ENCODE measurements around the gene CDIPT. TPM values are rescaled to one million over a fixed set of nuclear protein-coding genes. Genes with fewer than 3 reads are reported as not detected.

CDIPT gene
- total RNA-seq, 1 donor from 2014 or later, result 88.1 TPM

- peaks cover 3% of the 10 kb centered on the region for H3K4me1 ChIP-seq (ENCODE audit: insufficient read depth, low read length)
- peaks cover 2% of the 10 kb centered on the region for H3K36me3 Mint-ChIP-seq (ENCODE audit: low read depth, unreplicated experiment)
- H3K36me3 ChIP-seq (ENCODE audit: insufficient read depth, low read length), result peaks cover 5% of the 10 kb centered on the region
- no peak for TF ChIP-seq EZH2 (IDR thresholded peaks at IDR 0.05; ENCODE audit: insufficient read depth, low read length)
- TF ChIP-seq CTCF (IDR thresholded peaks at IDR 0.05; ENCODE audit: insufficient read depth, low read depth, low read length), result no peak
- H4K20me1 ChIP-seq (ENCODE audit: insufficient read depth, low read length), result peaks cover 12% of the 10 kb centered on the region
- no peaks in the 10 kb centered on the region for H3K27me3 Mint-ChIP-seq (ENCODE audit: low read depth, unreplicated experiment)
- DNase-seq (ENCODE audit: low read depth) (peak; percentile 22), FAIRE-seq (no peak)
- H3K4me1 Mint-ChIP-seq (ENCODE audit: low read depth, unreplicated experiment), result peaks cover 8% of the 10 kb centered on the region
- H3K9me3 ChIP-seq (ENCODE audit: insufficient read depth, low read depth, low read length), result no peaks in the 10 kb centered on the region
- H3K27ac ChIP-seq (ENCODE audit: low read depth, low read length), result no peak overlapping the region
- H3K4me3 Mint-ChIP-seq (ENCODE audit: unreplicated experiment), result no peak overlapping the region
- no peak overlapping the region for H3K9ac ChIP-seq (ENCODE audit: low read length)
- no peak overlapping the region for H3K27ac Mint-ChIP-seq (ENCODE audit: unreplicated experiment)
- H2AFZ ChIP-seq (ENCODE audit: low read depth, low read length), result no peak overlapping the region
- no peaks in the 10 kb centered on the region for H3K27me3 ChIP-seq (ENCODE audit: insufficient read depth, low read length)
- no peak overlapping the region for H3K4me2 ChIP-seq (ENCODE audit: low read length)
- H3K4me3 ChIP-seq (ENCODE audit: insufficient read depth, low read depth, low read length), result no peak overlapping the region
- H3K79me2 ChIP-seq (ENCODE audit: insufficient read depth, low read length), result no peaks in the 10 kb centered on the region
- H3K9me3 Mint-ChIP-seq (ENCODE audit: unreplicated experiment), result no peaks in the 10 kb centered on the region
These were observed 10.4 kb downstream of the CDIPT start for GRCh38 chr16:29852654-29853053.

GRCh38 chr16:29850998-29851397 lies 12.0 kb downstream of the CDIPT start:
- Mint-ChIP-seq H3K4me1 (ENCODE audit: low read depth, unreplicated experiment) (peaks cover 5% of the 10 kb centered on the region), H3K4me3 (ENCODE audit: unreplicated experiment) (no peak overlapping the region), H3K27me3 (ENCODE audit: low read depth, unreplicated experiment) (peaks cover 2% of the 10 kb centered on the region), H3K36me3 (ENCODE audit: low read depth, unreplicated experiment) (peaks cover 7% of the 10 kb centered on the region), H3K27ac (ENCODE audit: unreplicated experiment) (no peak overlapping the region), H3K9me3 (ENCODE audit: unreplicated experiment) (no peaks in the 10 kb centered on the region)
- TF ChIP-seq EZH2 (IDR thresholded peaks at IDR 0.05; ENCODE audit: insufficient read depth, low read length) (no peak), CTCF (IDR thresholded peaks at IDR 0.05; ENCODE audit: insufficient read depth, low read depth, low read length) (no peak)
- no peaks in the 10 kb centered on the region for H3K79me2 ChIP-seq (ENCODE audit: insufficient read depth, low read length)
- peaks cover 10% of the 10 kb centered on the region for H4K20me1 ChIP-seq (ENCODE audit: insufficient read depth, low read length)
- H3K4me2 ChIP-seq (ENCODE audit: low read length), result no peak overlapping the region
- no peak overlapping the region for H2AFZ ChIP-seq (ENCODE audit: low read depth, low read length)
- FAIRE-seq (no peak), DNase-seq (ENCODE audit: low read depth) (no peak)
- no peak overlapping the region for H3K27ac ChIP-seq (ENCODE audit: low read depth, low read length)
- H3K27me3 ChIP-seq (ENCODE audit: insufficient read depth, low read length), result no peaks in the 10 kb centered on the region
- no peaks in the 10 kb centered on the region for H3K9me3 ChIP-seq (ENCODE audit: insufficient read depth, low read depth, low read length)
- no peak overlapping the region for H3K9ac ChIP-seq (ENCODE audit: low read length)
- no peak overlapping the region for H3K4me3 ChIP-seq (ENCODE audit: insufficient read depth, low read depth, low read length)
- H3K36me3 ChIP-seq (ENCODE audit: insufficient read depth, low read length), result peaks cover 19% of the 10 kb centered on the region
- H3K4me1 ChIP-seq (ENCODE audit: insufficient read depth, low read length), result no peaks in the 10 kb centered on the region

GRCh38 chr16:29849505-29849904 lies 13.5 kb downstream of the CDIPT start:
- H3K27me3 ChIP-seq (ENCODE audit: insufficient read depth, low read length), result no peaks in the 10 kb centered on the region
- TF ChIP-seq CTCF (IDR thresholded peaks at IDR 0.05; ENCODE audit: insufficient read depth, low read depth, low read length) (no peak), EZH2 (IDR thresholded peaks at IDR 0.05; ENCODE audit: insufficient read depth, low read length) (no peak)
- Mint-ChIP-seq H3K9me3 (ENCODE audit: unreplicated experiment) (no peaks in the 10 kb centered on the region), H3K4me1 (ENCODE audit: low read depth, unreplicated experiment) (peaks cover 5% of the 10 kb centered on the region), H3K27me3 (ENCODE audit: low read depth, unreplicated experiment) (peaks cover 5% of the 10 kb centered on the region), H3K4me3 (ENCODE audit: unreplicated experiment) (no peak overlapping the region), H3K27ac (ENCODE audit: unreplicated experiment) (no peak overlapping the region), H3K36me3 (ENCODE audit: low read depth, unreplicated experiment) (peaks cover 9% of the 10 kb centered on the region)
- no peak overlapping the region for H3K27ac ChIP-seq (ENCODE audit: low read depth, low read length)
- H2AFZ ChIP-seq (ENCODE audit: low read depth, low read length), result no peak overlapping the region
- H3K36me3 ChIP-seq (ENCODE audit: insufficient read depth, low read length), result peaks cover 20% of the 10 kb centered on the region
- DNase-seq (ENCODE audit: low read depth), result no peak
- H3K79me2 ChIP-seq (ENCODE audit: insufficient read depth, low read length), result no peaks in the 10 kb centered on the region
- FAIRE-seq, result no peak
- H4K20me1 ChIP-seq (ENCODE audit: insufficient read depth, low read length), result peaks cover 10% of the 10 kb centered on the region
- no peak overlapping the region for H3K9ac ChIP-seq (ENCODE audit: low read length)
- no peaks in the 10 kb centered on the region for H3K4me1 ChIP-seq (ENCODE audit: insufficient read depth, low read length)
- H3K4me2 ChIP-seq (ENCODE audit: low read length), result no peak overlapping the region
- no peak overlapping the region for H3K4me3 ChIP-seq (ENCODE audit: insufficient read depth, low read depth, low read length)
- H3K9me3 ChIP-seq (ENCODE audit: insufficient read depth, low read depth, low read length), result no peaks in the 10 kb centered on the region
